Astrocyte (in vitro differentiated cells and primary cell): ENCODE measurements around the gene NR2C2AP. TPM values are rescaled to one million over a fixed set of nuclear protein-coding genes. Genes with fewer than 3 reads are reported as not detected.

Experiments
- DNase-seq: peaks from one replicate; pipeline ENCODE4 v3.0.0-alpha.2; 2010; ENCODE audit warnings: low read depth
- FAIRE-seq: peaks from 2 replicates; lab custom pipeline; 2011; peaks lifted over from hg19 to GRCh38; lab: Jason Lieb, UNC
- H2AFZ ChIP-seq: 2 replicates; pipeline ENCODE4 v1.6.0; 2012; ENCODE audit warnings: low read depth, low read length, inconsistent platforms
- H3K27ac ChIP-seq: 2 replicates; pipeline ENCODE4 v1.5.1; 2011; ENCODE audit warnings: low read depth, low read length, inconsistent platforms
- H3K27me3 ChIP-seq: 2 replicates; pipeline ENCODE4 v1.6.0; 2011; ENCODE audit warnings: low read length, inconsistent platforms; ENCODE audit not compliant: insufficient read depth
- H3K36me3 ChIP-seq: 2 replicates; pipeline ENCODE4 v1.5.1; 2011; ENCODE audit warnings: low read length, inconsistent platforms; ENCODE audit not compliant: insufficient read depth
- H3K4me1 ChIP-seq: 2 replicates; pipeline ENCODE4 v1.5.1; 2011; ENCODE audit warnings: low read length, inconsistent platforms; ENCODE audit not compliant: insufficient read depth
- H3K4me2 ChIP-seq: 2 replicates; pipeline ENCODE4 v1.6.0; 2012; ENCODE audit warnings: low read length, inconsistent platforms
- H3K4me3 ChIP-seq: 2 replicates; pipeline ENCODE4 v1.5.1; 2011; ENCODE audit warnings: low read depth, mild to moderate bottlenecking, low read length, inconsistent platforms; ENCODE audit not compliant: insufficient read depth
- H3K79me2 ChIP-seq: 2 replicates; pipeline ENCODE4 v1.6.0; 2012; ENCODE audit warnings: mild to moderate bottlenecking, low read length, inconsistent platforms; ENCODE audit not compliant: insufficient read depth
- H3K9ac ChIP-seq: 2 replicates; pipeline ENCODE4 v1.6.0; 2012; ENCODE audit warnings: mild to moderate bottlenecking, low read length, inconsistent platforms
- H3K9me3 ChIP-seq: 2 replicates; pipeline ENCODE4 v1.5.1; 2012; ENCODE audit warnings: low read depth, mild to moderate bottlenecking, low read length, inconsistent platforms; ENCODE audit not compliant: insufficient read depth
- H4K20me1 ChIP-seq: 2 replicates; pipeline ENCODE4 v1.6.0; 2012; ENCODE audit warnings: low read length, inconsistent platforms; ENCODE audit not compliant: insufficient read depth
- H3K27ac Mint-ChIP-seq: one replicate; pipeline ENCODE4 v1.8.0; 2021; ENCODE audit warnings: mild to moderate bottlenecking, mixed read lengths; ENCODE audit not compliant: unreplicated experiment
- H3K27me3 Mint-ChIP-seq: one replicate; pipeline ENCODE4 v1.8.0; 2021; ENCODE audit warnings: low read depth, mixed read lengths; ENCODE audit not compliant: unreplicated experiment
- H3K36me3 Mint-ChIP-seq: one replicate; pipeline ENCODE4 v1.8.0; 2021; ENCODE audit warnings: low read depth, mixed read lengths; ENCODE audit not compliant: unreplicated experiment
- H3K4me1 Mint-ChIP-seq: one replicate; pipeline ENCODE4 v1.8.0; 2021; ENCODE audit warnings: low read depth, mixed read lengths; ENCODE audit not compliant: unreplicated experiment
- H3K4me3 Mint-ChIP-seq: one replicate; pipeline ENCODE4 v1.8.0; 2021; ENCODE audit warnings: mild to moderate bottlenecking, moderate library complexity, mixed read lengths; ENCODE audit not compliant: unreplicated experiment
- H3K9me3 Mint-ChIP-seq: one replicate; pipeline ENCODE4 v1.8.0; 2021; ENCODE audit warnings: mild to moderate bottlenecking, mixed read lengths; ENCODE audit not compliant: unreplicated experiment
- CTCF ChIP-seq: IDR thresholded peaks from 2 replicates; pipeline ENCODE4 v1.5.1; 2011; ENCODE audit warnings: low read depth, mild to moderate bottlenecking, inconsistent platforms, low read length, moderate library complexity; ENCODE audit not compliant: insufficient read depth
- EZH2 ChIP-seq: IDR thresholded peaks from 2 replicates; pipeline ENCODE4 v1.6.1; 2012; ENCODE audit warnings: mild to moderate bottlenecking, low read length, inconsistent platforms; ENCODE audit not compliant: insufficient read depth
- total RNA-seq: library from RNA; stranded (reverse); gene quantifications from 2 replicates; pipeline ENCODE4 v1.2.1, GENCODE V29; 2021

Gene NR2C2AP
- total RNA-seq, 1 donor from 2014 or later = 5.1 TPM

GRCh38 chr19:19169236-19170052 lies 33.8 kb downstream of the NR2C2AP start:
- H3K4me1 Mint-ChIP-seq = peaks cover 5% of the 10 kb centered on the region
- H2AFZ ChIP-seq = no peak overlapping the region
- H3K27me3 ChIP-seq = no peaks in the 10 kb centered on the region
- no peaks in the 10 kb centered on the region for H3K36me3 ChIP-seq
- H3K9me3 Mint-ChIP-seq = no peaks in the 10 kb centered on the region
- no peak for FAIRE-seq
- H3K4me3 ChIP-seq = no peak overlapping the region
- H3K9ac ChIP-seq = no peak overlapping the region
- H3K79me2 ChIP-seq = no peaks in the 10 kb centered on the region
- H3K27ac Mint-ChIP-seq = no peak overlapping the region
- peaks cover 25% of the 10 kb centered on the region for H3K27me3 Mint-ChIP-seq
- H3K4me1 ChIP-seq = peaks cover 7% of the 10 kb centered on the region
- H4K20me1 ChIP-seq = peaks cover 20% of the 10 kb centered on the region
- no peak for DNase-seq
- TF ChIP-seq EZH2 (no peak), CTCF (no peak)
- peak overlapping the region; percentile 79 for H3K4me2 ChIP-seq
- H3K4me3 Mint-ChIP-seq = no peak overlapping the region
- H3K27ac ChIP-seq = no peak overlapping the region
- H3K9me3 ChIP-seq = no peaks in the 10 kb centered on the region
- no peaks in the 10 kb centered on the region for H3K36me3 Mint-ChIP-seq

DNA sequence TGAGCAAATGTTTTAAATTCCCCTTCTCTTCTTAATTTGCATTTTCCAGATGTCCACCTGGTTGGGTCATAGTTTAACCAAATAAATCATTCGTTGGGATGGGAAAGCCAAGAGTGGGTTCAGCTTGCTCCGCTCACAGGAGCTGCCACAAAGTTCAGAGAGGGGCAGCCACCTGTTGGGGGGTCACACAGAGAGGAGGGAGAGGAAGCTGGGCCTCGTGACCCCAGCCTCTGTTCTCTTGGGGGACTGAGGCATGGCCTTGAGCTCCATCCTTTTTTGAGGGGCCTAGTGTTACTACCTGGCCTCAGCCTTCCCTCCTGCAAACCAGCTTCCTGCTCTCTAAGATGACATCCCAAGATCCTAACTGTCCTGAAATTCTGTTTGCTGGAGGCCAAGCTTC lies 35.6 kb downstream of the NR2C2AP start:
- H4K20me1 ChIP-seq = peaks cover 20% of the 10 kb centered on the region
- TF ChIP-seq CTCF = no peak
- H3K9ac ChIP-seq = no peak overlapping the region
- Mint-ChIP-seq H3K36me3 (no peaks in the 10 kb centered on the region), H3K9me3 (no peaks in the 10 kb centered on the region), H3K4me1 (peaks cover 5% of the 10 kb centered on the region), H3K27me3 (peaks cover 28% of the 10 kb centered on the region), H3K4me3 (no peak overlapping the region), H3K27ac (no peak overlapping the region)
- no peaks in the 10 kb centered on the region for H3K79me2 ChIP-seq
- H3K4me2 ChIP-seq = no peak overlapping the region
- DNase-seq = no peak
- no peaks in the 10 kb centered on the region for H3K36me3 ChIP-seq
- no peak for FAIRE-seq
- H3K27me3 ChIP-seq = no peaks in the 10 kb centered on the region
- H3K9me3 ChIP-seq = no peaks in the 10 kb centered on the region
- no peak overlapping the region for H3K27ac ChIP-seq
- peaks cover 7% of the 10 kb centered on the region for H3K4me1 ChIP-seq
- H3K4me3 ChIP-seq = no peak overlapping the region
- H2AFZ ChIP-seq = no peak overlapping the region

DNA sequence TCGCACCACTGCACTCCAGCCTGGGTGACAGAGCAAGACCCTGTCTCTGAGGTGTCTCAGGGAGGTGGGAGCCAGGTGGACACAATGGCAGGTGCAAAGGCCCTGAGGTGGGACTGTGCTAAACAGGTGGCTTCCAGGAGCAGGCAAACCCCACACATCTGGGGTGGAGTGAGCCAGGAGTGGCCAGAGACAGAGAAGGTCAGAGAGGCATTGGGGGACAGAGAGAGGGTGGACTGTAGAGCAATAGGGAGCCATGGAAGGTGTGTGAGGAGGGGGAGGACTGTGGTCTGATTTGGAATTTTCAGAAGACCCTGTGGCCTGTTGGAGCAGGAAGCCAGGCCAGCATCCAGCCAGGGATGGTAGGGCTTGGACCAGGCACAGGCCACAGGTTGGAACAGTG lies 37.8 kb downstream of the NR2C2AP start:
- no peak for DNase-seq
- no peak overlapping the region for H3K27ac ChIP-seq
- no peak overlapping the region for H3K4me2 ChIP-seq
- H3K4me3 ChIP-seq = no peak overlapping the region
- Mint-ChIP-seq H3K4me3 (no peak overlapping the region), H3K4me1 (no peaks in the 10 kb centered on the region), H3K27me3 (peaks cover 17% of the 10 kb centered on the region), H3K9me3 (no peaks in the 10 kb centered on the region), H3K36me3 (no peaks in the 10 kb centered on the region), H3K27ac (no peak overlapping the region)
- H3K27me3 ChIP-seq = no peaks in the 10 kb centered on the region
- TF ChIP-seq CTCF (no peak), EZH2 (no peak)
- peaks cover 6% of the 10 kb centered on the region for H3K4me1 ChIP-seq
- H3K79me2 ChIP-seq = no peaks in the 10 kb centered on the region
- peaks cover 12% of the 10 kb centered on the region for H4K20me1 ChIP-seq
- H2AFZ ChIP-seq = no peak overlapping the region
- no peaks in the 10 kb centered on the region for H3K9me3 ChIP-seq
- H3K36me3 ChIP-seq = no peaks in the 10 kb centered on the region
- no peak overlapping the region for H3K9ac ChIP-seq
- FAIRE-seq = no peak
